IMR-90 (cell line): ENCODE results near the gene TPI1. TPM values are rescaled to one million over a fixed set of nuclear protein-coding genes. Genes with fewer than 3 reads are reported as not detected.

ENCODE experiments used
- ATAC-seq: fragments of 200-7000 bp; cut with Tn5 transposase; 2 replicates; pipeline ENCODE4 v1.9.1; 2020; ENCODE audit warnings: low read depth, mild to moderate bottlenecking, moderate library complexity
- BruUV-seq: library from RNA; stranded (reverse); fragments of 400-500 nt; replicated peaks from 2 replicates; lab custom pipeline; 2021; lab: Mats Ljungman, UMichigan
- CTCF ChIA-PET: fragments of 300-600 bp; formaldehyde crosslinking; extraction: SDS; loops from one replicate; lab custom pipeline; 2021; ENCODE audit warnings: antibody characterized with exemption; lab: Yijun Ruan, JAX
- POLR2A ChIA-PET: fragments of 300-600 bp; sonication (Branson Sonifier 250); formaldehyde crosslinking; loops from one replicate; lab custom pipeline; 2022; ENCODE audit warnings: antibody characterized with exemption; ENCODE audit not compliant: unreplicated experiment; lab: Charles Lee
- DNase-seq: peaks from one replicate; pipeline ENCODE4 v3.0.0; 2013
- H2AFZ ChIP-seq: replicated peaks from 2 replicates; pipeline ENCODE3; 2013; ENCODE audit warnings: low read length, mild to moderate bottlenecking; ENCODE audit not compliant: poor library complexity
- H2AK5ac ChIP-seq: 2 replicates; pipeline ENCODE4 v1.6.1; 2013; ENCODE audit warnings: low read depth, low read length, inconsistent platforms
- H2AK9ac ChIP-seq: replicated peaks from 2 replicates; pipeline ENCODE3; 2013; ENCODE audit warnings: mild to moderate bottlenecking, low read depth, low read length, moderate library complexity; ENCODE audit not compliant: poor library complexity
- H2BK120ac ChIP-seq: 2 replicates; pipeline ENCODE4 v1.6.1; 2013; ENCODE audit warnings: low read depth, low read length, inconsistent platforms
- H2BK15ac ChIP-seq: 3 replicates; pipeline ENCODE4 v1.6.1; 2013; ENCODE audit warnings: low read depth, low read length, inconsistent platforms
- H2BK20ac ChIP-seq: 2 replicates; pipeline ENCODE4 v1.6.1; 2013; ENCODE audit warnings: low read depth, mild to moderate bottlenecking, inconsistent platforms, low read length, moderate library complexity
- H2BK5ac ChIP-seq: 2 replicates; pipeline ENCODE4 v1.6.1; 2013; ENCODE audit warnings: mild to moderate bottlenecking, low read depth, low read length, inconsistent platforms; ENCODE audit not compliant: poor library complexity, severe bottlenecking
- H3K14ac ChIP-seq: replicated peaks from 2 replicates; pipeline ENCODE4 v1.6.1; 2013; ENCODE audit warnings: low read depth, low read length, inconsistent platforms
- H3K18ac ChIP-seq: 2 replicates; pipeline ENCODE4 v1.6.1; 2013; ENCODE audit warnings: low read depth, low read length, control low read depth
- H3K23ac ChIP-seq: 2 replicates; pipeline ENCODE4 v1.6.1; 2013; ENCODE audit warnings: low read depth, low read length, inconsistent platforms
- H3K27ac ChIP-seq: 2 replicates; pipeline ENCODE4 v1.5.1; 2013; ENCODE audit warnings: mild to moderate bottlenecking, control low read depth, low read length; ENCODE audit not compliant: insufficient read depth
- H3K27me3 ChIP-seq: 2 replicates; pipeline ENCODE4 v1.6.1; 2013; ENCODE audit warnings: low read length; ENCODE audit not compliant: control insufficient read depth, insufficient read depth
- H3K36me3 ChIP-seq: 2 replicates; pipeline ENCODE4 v1.6.1; 2013; ENCODE audit warnings: low read length, mixed read lengths; ENCODE audit not compliant: control insufficient read depth, insufficient read depth
- H3K4ac ChIP-seq: 2 replicates; pipeline ENCODE4 v1.6.1; 2013; ENCODE audit warnings: low read depth, low read length, inconsistent platforms
- H3K4me1 ChIP-seq: 2 replicates; pipeline ENCODE4 v1.6.1; 2013; ENCODE audit warnings: low read length, mixed read lengths; ENCODE audit not compliant: control insufficient read depth, insufficient read depth
- H3K4me2 ChIP-seq: 2 replicates; pipeline ENCODE4 v1.6.1; 2013; ENCODE audit warnings: low read depth, mild to moderate bottlenecking, control low read depth, low read length, moderate library complexity
- H3K4me3 ChIP-seq: 2 replicates; pipeline ENCODE4 v1.5.1; 2013; ENCODE audit warnings: low read depth, mild to moderate bottlenecking, control low read depth, low read length, moderate library complexity; ENCODE audit not compliant: insufficient read depth
- H3K56ac ChIP-seq: 2 replicates; pipeline ENCODE4 v1.6.1; 2013; ENCODE audit warnings: low read length, inconsistent platforms; ENCODE audit not compliant: insufficient read depth; ENCODE audit errors: extremely low read depth
- H3K79me1 ChIP-seq, 2 experiments: 2 replicates each; pipeline ENCODE4 v1.6.1; 2013; ENCODE audit warnings: low read length in 2 of 2, inconsistent platforms in 1 of 2, low read depth in 1 of 2
- H3K9ac ChIP-seq: 2 replicates; pipeline ENCODE4 v1.6.1; 2013; ENCODE audit warnings: low read depth, low read length, control low read depth
- H3K9me1 ChIP-seq: 2 replicates; pipeline ENCODE4 v1.6.1; 2013; ENCODE audit warnings: low read length, inconsistent platforms; ENCODE audit not compliant: insufficient read depth
- H3K9me3 ChIP-seq: 2 replicates; pipeline ENCODE4 v1.6.1; 2013; ENCODE audit warnings: low read length; ENCODE audit not compliant: control insufficient read depth, insufficient read depth
- H4K20me1 ChIP-seq: 2 replicates; pipeline ENCODE4 v1.6.1; 2013; ENCODE audit warnings: low read length, inconsistent platforms; ENCODE audit not compliant: insufficient read depth
- H4K5ac ChIP-seq: 2 replicates; pipeline ENCODE4 v1.6.1; 2013; ENCODE audit warnings: mild to moderate bottlenecking, low read depth, low read length, control low read depth
- H4K8ac ChIP-seq, 2 experiments: 2 replicates each; pipeline ENCODE4 v1.6.1; 2013; ENCODE audit warnings: low read depth in 2 of 2, low read length in 2 of 2, control low read depth in 1 of 2, inconsistent platforms in 1 of 2
- H4K91ac ChIP-seq: 2 replicates; pipeline ENCODE4 v1.6.1; 2013; ENCODE audit warnings: low read depth, low read length, inconsistent platforms; ENCODE audit not compliant: insufficient read depth
- MAZ ChIP-seq: IDR thresholded peaks from 2 replicates; pipeline ENCODE4 v1.6.1; 2012; ENCODE audit warnings: low read depth, mild to moderate bottlenecking, low read length, improper control_type of control experiment, moderate library complexity, borderline replicate concordance
- MXI1 ChIP-seq: IDR thresholded peaks from 2 replicates; pipeline ENCODE4 v1.6.1; 2012; ENCODE audit warnings: low read depth, mild to moderate bottlenecking, low read length, moderate library complexity, borderline replicate concordance
- POLR2A ChIP-seq: IDR thresholded peaks from 2 replicates; pipeline ENCODE4 v1.6.1; 2012; ENCODE audit warnings: mild to moderate bottlenecking, low read depth, low read length
- RFX5 ChIP-seq: IDR thresholded peaks from 2 replicates; pipeline ENCODE4 v1.8.0; 2012; ENCODE audit warnings: low read depth, mild to moderate bottlenecking, low read length, moderate library complexity
- WGBS, 2 experiments: methylation state at CpG; one replicate each; pipeline versions ENCODE4 v1.1.5 to v1.1.7; 2013; ENCODE audit warnings: missing lambda C conversion rate in 2 of 2; ENCODE audit not compliant: insufficient read length in 1 of 2; ENCODE audit errors: extremely low coverage in 2 of 2; 5-methylcytosine and 5-hydroxymethylcytosine counted together
- dilution Hi-C: fragments of 300-500 bp; cut with HindIII; formaldehyde crosslinking; loops from one replicate; pipeline ENCODE4 v1.14.3; 2018; ENCODE audit warnings: low sequenced_read_pairs; ENCODE audit not compliant: unreplicated experiment
- in situ Hi-C: fragments of 300-500 bp; cut with MboI; formaldehyde crosslinking; loops from 3 replicates; pipeline ENCODE4 v1.14.3; 2019; ENCODE audit warnings: low sequenced_read_pairs, inconsistent platforms, mixed read lengths
- intact Hi-C: fragments of 100-400 bp; cut with micrococcal nuclease; formaldehyde crosslinking; loops from 2 replicates; pipeline ENCODE4 v1.10.0; 2022
- polyA plus RNA-seq, 3 experiments: library from polyadenylated mRNA; depleted of rRNA; stranded (reverse); fragments of >200 nt; gene quantifications; 2 replicates each; pipeline ENCODE4 v1.2.3, GENCODE V29; 2012; ENCODE audit warnings: low replicate concordance in 1 of 3
- total RNA-seq: library from RNA; depleted of rRNA; stranded (reverse); fragments of >200 nt; gene quantifications from 2 replicates; pipeline ENCODE4 v1.2.3, GENCODE V29; 2012
- TF ChIP-seq, protein P1 (sequence below): fragments of 150-350 bp; IDR thresholded peaks from 2 replicates; pipeline ENCODE4 v1.6.1; 2016; ENCODE audit warnings: low read depth, mild to moderate bottlenecking, low read length, moderate library complexity, borderline replicate concordance
- TF ChIP-seq, protein P2 (sequence below): conservative IDR thresholded peaks from 2 replicates; pipeline ENCODE4 v1.5.1; 2012; ENCODE audit warnings: mild to moderate bottlenecking, low read depth, low read length, improper control_type of control experiment
- TF ChIP-seq, protein P3 (sequence below): fragments of 150-350 bp; IDR thresholded peaks from 2 replicates; pipeline ENCODE4 v1.6.1; 2017; ENCODE audit warnings: mild to moderate bottlenecking, antibody characterized with exemption, low read length, low read depth

TPI1 gene
- total and polyA plus RNA-seq, 2 of the 4 experiments (the other 2 are of a cell fraction): 1,995 to 2,176 TPM

DNA sequence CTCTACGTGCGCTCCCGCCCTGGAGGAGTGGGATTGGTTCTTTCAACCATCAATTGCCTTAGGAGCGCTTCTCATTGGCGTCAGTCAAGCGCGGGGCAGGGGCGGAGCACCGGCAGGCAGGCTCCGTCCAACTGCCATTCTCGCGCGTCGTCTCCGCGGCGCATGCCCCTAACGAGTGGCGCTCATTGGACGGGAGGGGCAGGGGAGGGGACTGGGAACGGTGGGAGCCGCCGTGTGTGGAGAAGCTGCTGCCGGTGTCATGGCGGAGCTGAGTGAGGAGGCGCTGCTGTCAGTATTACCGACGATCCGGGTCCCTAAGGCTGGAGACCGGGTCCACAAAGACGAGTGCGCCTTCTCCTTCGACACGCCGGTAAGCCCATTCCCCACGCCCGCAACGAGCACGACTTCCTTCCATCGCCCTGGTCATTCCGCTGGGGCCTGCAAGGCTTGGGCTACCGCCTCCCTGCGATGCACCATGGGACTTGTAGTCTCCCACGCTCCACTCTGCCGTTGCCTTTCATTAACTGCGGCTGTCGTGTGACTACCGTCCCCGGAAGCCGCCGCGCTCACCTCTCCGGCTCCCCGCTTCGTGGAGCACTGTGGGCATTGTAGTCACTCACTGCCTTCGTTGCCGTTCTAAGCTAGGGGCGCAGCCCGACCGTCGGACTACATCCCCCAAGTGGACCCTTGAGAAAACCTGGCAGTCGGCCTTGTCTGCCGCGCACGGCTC is 15.2 kb upstream of the TPI1 start, which contains the start of gene USP5:
TSS of gene USP5 (plus strand) at position 230 of the 730 bp plus-strand sequence. CDS start at position 260, 30 bp downstream.
- peak within 1 kb of the TSS; percentile 99 for H2AFZ ChIP-seq
- peaks cover 33% of the 10 kb centered on the region for H3K36me3 ChIP-seq
- peak within 1 kb of the TSS; percentile 93 for H3K56ac ChIP-seq
- H3K18ac ChIP-seq: peak within 1 kb of the TSS; percentile 80
- peak within 1 kb of the TSS; percentile 48 to 99 for H4K8ac ChIP-seq
- H3K79me1 ChIP-seq: peaks cover 22 to 53% of the 10 kb centered on the region in 2 experiments
- dilution Hi-C loops (no loop called here), in situ Hi-C loops (no loop called here), intact Hi-C loops (loop anchor here (2.0 kb wide), 1 partner anchor 17 kb away; no protein-coding TSS in a partner anchor)
- DNase-seq: peak; percentile 100
- H2BK20ac ChIP-seq: peak within 1 kb of the TSS; percentile 42; the same call in 1 of the 2 replicates
- H2BK15ac ChIP-seq: peak within 1 kb of the TSS; percentile 85; the same call in 1 of the 3 replicates
- H3K9ac ChIP-seq: peak within 1 kb of the TSS; percentile 82
- H3K4ac ChIP-seq: peak within 1 kb of the TSS; percentile 97
- 0% methylated on average over 24 of the region's 65 CpGs; no CpG with 5 or more reads in 1 of the 2 experiments for WGBS, 2 experiments
- H2BK5ac ChIP-seq: peak within 1 kb of the TSS; percentile 92
- peak within 1 kb of the TSS; percentile 63 for H3K4me3 ChIP-seq
- CTCF ChIA-PET: interaction anchor here (0.6 to 3.3 kb wide), 7 partner anchors 9 to 170 kb away, joined by 3 to 11 read pairs (median 3); partner anchors contain the start of gene SPSB2
- ATAC-seq: peak; percentile 84
- peaks cover 5% of the 10 kb centered on the region for H3K4me1 ChIP-seq
- no peaks in the 10 kb centered on the region for H3K9me3 ChIP-seq
- no peaks in the 10 kb centered on the region for H3K27me3 ChIP-seq
- peak within 1 kb of the TSS; percentile 96 for H4K91ac ChIP-seq
- peaks cover 15% of the 10 kb centered on the region for H4K20me1 ChIP-seq
- H3K4me2 ChIP-seq: peak within 1 kb of the TSS; percentile 89
- H3K9me1 ChIP-seq: no peaks in the 10 kb centered on the region
- H3K27ac ChIP-seq: peak within 1 kb of the TSS; percentile 87
- BruUV-seq: no TSS peak
- TF ChIP-seq MXI1: peak; percentile 71; the same call in 1 of the 2 replicates
- no peak for TF ChIP-seq RFX5
- TF ChIP-seq, protein P1, sequence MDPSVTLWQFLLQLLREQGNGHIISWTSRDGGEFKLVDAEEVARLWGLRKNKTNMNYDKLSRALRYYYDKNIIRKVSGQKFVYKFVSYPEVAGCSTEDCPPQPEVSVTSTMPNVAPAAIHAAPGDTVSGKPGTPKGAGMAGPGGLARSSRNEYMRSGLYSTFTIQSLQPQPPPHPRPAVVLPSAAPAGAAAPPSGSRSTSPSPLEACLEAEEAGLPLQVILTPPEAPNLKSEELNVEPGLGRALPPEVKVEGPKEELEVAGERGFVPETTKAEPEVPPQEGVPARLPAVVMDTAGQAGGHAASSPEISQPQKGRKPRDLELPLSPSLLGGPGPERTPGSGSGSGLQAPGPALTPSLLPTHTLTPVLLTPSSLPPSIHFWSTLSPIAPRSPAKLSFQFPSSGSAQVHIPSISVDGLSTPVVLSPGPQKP: no peak
- TF ChIP-seq, protein P2, sequence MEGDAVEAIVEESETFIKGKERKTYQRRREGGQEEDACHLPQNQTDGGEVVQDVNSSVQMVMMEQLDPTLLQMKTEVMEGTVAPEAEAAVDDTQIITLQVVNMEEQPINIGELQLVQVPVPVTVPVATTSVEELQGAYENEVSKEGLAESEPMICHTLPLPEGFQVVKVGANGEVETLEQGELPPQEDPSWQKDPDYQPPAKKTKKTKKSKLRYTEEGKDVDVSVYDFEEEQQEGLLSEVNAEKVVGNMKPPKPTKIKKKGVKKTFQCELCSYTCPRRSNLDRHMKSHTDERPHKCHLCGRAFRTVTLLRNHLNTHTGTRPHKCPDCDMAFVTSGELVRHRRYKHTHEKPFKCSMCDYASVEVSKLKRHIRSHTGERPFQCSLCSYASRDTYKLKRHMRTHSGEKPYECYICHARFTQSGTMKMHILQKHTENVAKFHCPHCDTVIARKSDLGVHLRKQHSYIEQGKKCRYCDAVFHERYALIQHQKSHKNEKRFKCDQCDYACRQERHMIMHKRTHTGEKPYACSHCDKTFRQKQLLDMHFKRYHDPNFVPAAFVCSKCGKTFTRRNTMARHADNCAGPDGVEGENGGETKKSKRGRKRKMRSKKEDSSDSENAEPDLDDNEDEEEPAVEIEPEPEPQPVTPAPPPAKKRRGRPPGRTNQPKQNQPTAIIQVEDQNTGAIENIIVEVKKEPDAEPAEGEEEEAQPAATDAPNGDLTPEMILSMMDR: no peak
- TF ChIP-seq MAZ: peak; percentile 78; the same call in 1 of the 2 replicates
- TF ChIP-seq, protein P3, sequence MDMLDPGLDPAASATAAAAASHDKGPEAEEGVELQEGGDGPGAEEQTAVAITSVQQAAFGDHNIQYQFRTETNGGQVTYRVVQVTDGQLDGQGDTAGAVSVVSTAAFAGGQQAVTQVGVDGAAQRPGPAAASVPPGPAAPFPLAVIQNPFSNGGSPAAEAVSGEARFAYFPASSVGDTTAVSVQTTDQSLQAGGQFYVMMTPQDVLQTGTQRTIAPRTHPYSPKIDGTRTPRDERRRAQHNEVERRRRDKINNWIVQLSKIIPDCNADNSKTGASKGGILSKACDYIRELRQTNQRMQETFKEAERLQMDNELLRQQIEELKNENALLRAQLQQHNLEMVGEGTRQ: peak; percentile 88
- no peak for TF ChIP-seq POLR2A
- H3K23ac ChIP-seq: peak within 1 kb of the TSS; percentile 98
- POLR2A ChIA-PET: interaction anchor here (0.7 to 1.3 kb wide), 5 partner anchors 8 to 23 kb away, joined by 3 to 6 read pairs (median 3); partner anchors contain the start of gene TPI1
- peak within 1 kb of the TSS; percentile 98 for H3K14ac ChIP-seq
- peak within 1 kb of the TSS; percentile 98 for H2AK9ac ChIP-seq
- peak within 1 kb of the TSS; percentile 81 for H4K5ac ChIP-seq
- H2AK5ac ChIP-seq: peak within 1 kb of the TSS; percentile 94
- peak within 1 kb of the TSS; percentile 86 for H2BK120ac ChIP-seq
